ENCODE data around the gene RMI2. TPM values are rescaled to one million over a fixed set of nuclear protein-coding genes. Genes with fewer than 3 reads are reported as not detected.

The RMI2 gene
- total RNA-seq, 1 donor from 2014 or later: 10.5 TPM

- no peaks in the 10 kb centered on the region for H3K9me3 Mint-ChIP-seq (ENCODE audit: unreplicated experiment)
- DNase-seq (ENCODE audit: low spot score): no peak
- H3K27ac Mint-ChIP-seq (ENCODE audit: unreplicated experiment): peak overlapping the region; percentile 95
- no peak for TF ChIP-seq CTCF (IDR thresholded peaks at IDR 0.05; ENCODE audit: unreplicated experiment)
- peaks cover 14% of the 10 kb centered on the region for H3K27me3 Mint-ChIP-seq (ENCODE audit: unreplicated experiment)
- H3K4me1 Mint-ChIP-seq (ENCODE audit: unreplicated experiment): peaks cover 12% of the 10 kb centered on the region
- no peaks in the 10 kb centered on the region for H3K36me3 Mint-ChIP-seq (ENCODE audit: low read depth, unreplicated experiment)
- no peak overlapping the region for H3K4me3 Mint-ChIP-seq (ENCODE audit: unreplicated experiment)
These were observed 34.7 kb upstream of the RMI2 start for GRCh38 chr16:11310634-11310977.

- peak overlapping the region; percentile 95 for H3K27ac Mint-ChIP-seq (ENCODE audit: unreplicated experiment)
- no peaks in the 10 kb centered on the region for H3K9me3 Mint-ChIP-seq (ENCODE audit: unreplicated experiment)
- H3K27me3 Mint-ChIP-seq (ENCODE audit: unreplicated experiment): peaks cover 14% of the 10 kb centered on the region
- TF ChIP-seq CTCF (IDR thresholded peaks at IDR 0.05; ENCODE audit: unreplicated experiment): no peak
- H3K4me3 Mint-ChIP-seq (ENCODE audit: unreplicated experiment): no peak overlapping the region
- DNase-seq (ENCODE audit: low spot score): peak; percentile 18
- peaks cover 14% of the 10 kb centered on the region for H3K4me1 Mint-ChIP-seq (ENCODE audit: unreplicated experiment)
- H3K36me3 Mint-ChIP-seq (ENCODE audit: low read depth, unreplicated experiment): no peaks in the 10 kb centered on the region
These were observed 34.2 kb upstream of the RMI2 start for GRCh38 chr16:11310997-11311561.

- peaks cover 8% of the 10 kb centered on the region for H3K27me3 Mint-ChIP-seq (ENCODE audit: unreplicated experiment)
- no peaks in the 10 kb centered on the region for H3K9me3 Mint-ChIP-seq (ENCODE audit: unreplicated experiment)
- no peak overlapping the region for H3K27ac Mint-ChIP-seq (ENCODE audit: unreplicated experiment)
- DNase-seq (ENCODE audit: low spot score): no peak
- H3K4me3 Mint-ChIP-seq (ENCODE audit: unreplicated experiment): no peak overlapping the region
- peaks cover 21% of the 10 kb centered on the region for H3K4me1 Mint-ChIP-seq (ENCODE audit: unreplicated experiment)
- H3K36me3 Mint-ChIP-seq (ENCODE audit: low read depth, unreplicated experiment): no peaks in the 10 kb centered on the region
- no peak for TF ChIP-seq CTCF (IDR thresholded peaks at IDR 0.05; ENCODE audit: unreplicated experiment)
These were observed 32.4 kb upstream of the RMI2 start for GRCh38 chr16:11312718-11313492.

GRCh38 chr16:11313493-11314308, 31.6 kb upstream of the RMI2 start:
- Mint-ChIP-seq H3K4me1 (ENCODE audit: unreplicated experiment) (peaks cover 21% of the 10 kb centered on the region), H3K4me3 (ENCODE audit: unreplicated experiment) (no peak overlapping the region), H3K27me3 (ENCODE audit: unreplicated experiment) (peaks cover 10% of the 10 kb centered on the region), H3K9me3 (ENCODE audit: unreplicated experiment) (no peaks in the 10 kb centered on the region), H3K36me3 (ENCODE audit: low read depth, unreplicated experiment) (no peaks in the 10 kb centered on the region), H3K27ac (ENCODE audit: unreplicated experiment) (no peak overlapping the region)
- no peak for TF ChIP-seq CTCF (IDR thresholded peaks at IDR 0.05; ENCODE audit: unreplicated experiment)
- no peak for DNase-seq (ENCODE audit: low spot score)
